A549 treated with AZD9567 at 1 μM for 4 hours (cell line): Measurements from ENCODE around the gene TXNDC15. TPM values are rescaled to one million over a fixed set of nuclear protein-coding genes. Genes with fewer than 3 reads are reported as not detected.

Experiments used
- total RNA-seq: library from RNA; stranded (reverse); fragments of 200-300 nt; extraction: Qiagen RNA extraction; gene quantifications from 5 replicates; pipeline ENCODE4 v1.2.3, GENCODE V29; 2022; ENCODE audit not compliant: insufficient read depth

TXNDC15 gene, protein sequence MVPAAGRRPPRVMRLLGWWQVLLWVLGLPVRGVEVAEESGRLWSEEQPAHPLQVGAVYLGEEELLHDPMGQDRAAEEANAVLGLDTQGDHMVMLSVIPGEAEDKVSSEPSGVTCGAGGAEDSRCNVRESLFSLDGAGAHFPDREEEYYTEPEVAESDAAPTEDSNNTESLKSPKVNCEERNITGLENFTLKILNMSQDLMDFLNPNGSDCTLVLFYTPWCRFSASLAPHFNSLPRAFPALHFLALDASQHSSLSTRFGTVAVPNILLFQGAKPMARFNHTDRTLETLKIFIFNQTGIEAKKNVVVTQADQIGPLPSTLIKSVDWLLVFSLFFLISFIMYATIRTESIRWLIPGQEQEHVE
- total RNA-seq: 44.5 to 71.9 TPM (median 49.6 TPM) in 5 replicates

DNA sequence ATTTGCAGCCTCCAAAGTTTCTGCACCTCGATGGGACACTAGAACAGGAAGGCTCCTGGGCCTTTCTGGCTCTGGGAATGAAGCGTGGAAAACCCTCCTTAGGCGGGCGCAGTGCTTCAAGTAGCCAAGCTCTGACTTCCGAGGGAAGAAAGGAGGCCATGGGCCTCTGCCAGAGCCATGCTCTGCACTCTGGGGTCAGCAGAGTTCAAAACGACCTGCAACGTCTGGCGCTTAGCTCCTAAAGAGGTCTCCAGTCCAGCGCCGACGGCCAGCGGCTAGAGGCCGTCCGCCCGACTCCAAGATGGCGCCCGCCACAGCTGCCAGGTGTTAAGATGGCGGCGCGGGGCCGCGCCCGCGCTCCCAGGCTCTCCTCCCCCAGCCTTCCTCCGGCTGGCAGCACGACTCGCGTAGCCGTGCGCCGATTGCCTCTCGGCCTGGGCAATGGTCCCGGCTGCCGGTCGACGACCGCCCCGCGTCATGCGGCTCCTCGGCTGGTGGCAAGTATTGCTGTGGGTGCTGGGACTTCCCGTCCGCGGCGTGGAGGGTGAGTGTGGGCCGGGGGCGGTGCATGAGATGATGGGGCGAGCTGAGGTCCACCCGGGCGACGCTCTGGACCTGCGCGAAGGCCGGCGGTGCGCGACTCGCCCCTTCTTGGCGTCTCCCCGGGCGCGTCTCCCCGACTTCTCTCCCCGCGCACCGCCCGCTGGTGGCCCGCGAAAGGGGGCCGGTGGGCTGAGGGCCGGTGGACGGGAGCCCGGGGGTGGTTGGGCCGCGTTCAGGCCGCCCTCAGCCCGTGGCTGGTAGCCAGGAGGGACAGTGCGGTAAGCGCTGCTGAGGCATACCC is at the start of gene TXNDC15:
Gene TXNDC15 (plus strand): TSS at position 385 of the 844 bp plus-strand sequence. CDS start 57 bp downstream, at position 442.

DNA sequence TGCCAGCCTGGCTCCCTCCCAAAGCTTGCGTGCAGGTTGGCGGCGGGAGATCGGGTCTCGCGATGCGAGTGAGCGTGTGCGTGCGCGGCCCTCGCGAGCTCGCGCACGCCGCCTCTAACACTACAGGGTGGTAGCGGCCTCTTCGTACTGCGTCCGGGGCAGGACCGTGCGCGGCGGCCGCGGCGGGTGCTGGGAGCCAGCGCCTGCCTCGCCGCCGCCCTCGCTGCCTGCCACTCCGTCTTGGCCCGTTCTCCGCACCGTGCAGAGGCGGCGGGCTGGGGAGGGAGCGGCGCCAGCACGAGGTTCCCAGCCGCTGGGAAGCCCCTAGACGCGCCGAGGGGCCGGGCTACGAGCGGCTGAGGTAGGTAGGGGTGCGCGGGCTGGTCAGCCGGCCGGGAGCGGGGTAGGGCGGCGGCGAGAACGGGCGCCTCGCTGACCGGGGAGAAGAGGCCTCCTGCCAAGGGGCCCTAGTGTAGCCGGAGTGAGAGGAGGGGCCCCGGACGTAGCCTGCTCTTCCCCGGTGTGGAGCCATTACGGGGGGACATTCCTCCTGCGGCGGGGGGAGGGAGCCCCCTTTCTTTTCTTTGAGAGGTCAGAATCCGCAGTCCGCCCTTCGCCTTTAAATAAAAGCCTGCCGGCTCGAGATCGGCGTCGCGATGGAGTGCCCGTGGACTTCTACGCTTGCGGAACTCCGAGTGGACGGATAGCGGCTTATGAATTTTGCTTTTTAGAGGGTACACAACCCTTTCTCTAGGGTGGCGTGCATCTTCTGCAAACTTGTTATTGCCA is 28.1 kb upstream of the TXNDC15 start, which contains the start of gene C5orf24:
Gene C5orf24 (plus strand): TSS at position 117 of the 789 bp plus-strand sequence. CDS start 8,933 bp downstream, outside the sequence.

GRCh38 chr5:134904610-134905245 is 30.6 kb downstream of the TXNDC15 start, which contains the start of gene PCBD2:
TSS of gene PCBD2 (plus strand) at chr5:134905131. CDS start at chr5:134905140, 9 bp downstream.

Other genes starting within 250 kb of the TXNDC15 start
- gene SAR1B, start 241.5 kb upstream of the TXNDC15 start, total RNA-seq: 49.3 to 72.0 TPM (median 52.1 TPM) in 5 replicates
- gene SEC24A, start 225.6 kb upstream of the TXNDC15 start, total RNA-seq: 11.2 to 15.6 TPM (median 14.2 TPM) in 5 replicates
- gene CAMLG, start 135.8 kb upstream of the TXNDC15 start, total RNA-seq: 24.1 to 31.9 TPM (median 31.1 TPM) in 5 replicates
- gene DDX46, start 115.6 kb upstream of the TXNDC15 start, total RNA-seq: 48.0 to 87.3 TPM (median 58.7 TPM) in 5 replicates
- gene C5orf24, start 28.4 kb upstream of the TXNDC15 start, total RNA-seq: 13.8 to 26.7 TPM (median 25.9 TPM) in 5 replicates
- 10.9 to 18.1 TPM (median 11.5 TPM) in 5 replicates for gene PCBD2, start 30.8 kb downstream of the TXNDC15 start, total RNA-seq
- 0.36 to 0.59 TPM (median 0.47 TPM) in 4 of 5 replicates, not detected in the other for gene CATSPER3, start 93.5 kb downstream of the TXNDC15 start, total RNA-seq
- 24.3 to 31.1 TPM (median 30.6 TPM) in 5 replicates for gene PITX1, start 159.9 kb downstream of the TXNDC15 start, total RNA-seq